Body of pancreas (tissue), 4 donors: ENCODE data around the gene PCBP3. TPM values are rescaled to one million over a fixed set of nuclear protein-coding genes. Genes with fewer than 3 reads are reported as not detected.

Experiments
- ATAC-seq: fragments of 150-250 bp; one replicate; pipeline ENCODE4 v1.9.1; 2016
- DNase-seq, 4 donors: peaks; one replicate each; pipeline ENCODE4 v3.0.0-alpha.2; 2019
- H3K27ac ChIP-seq, 4 donors: fragments of 200-600 bp; sonication (generic); 1 replicate in 3 of 4; 2 replicates in 1 of 4; pipeline versions ENCODE4 v1.5.1 to v1.6.1; 2016 to 2019; ENCODE audit warnings: mild to moderate bottlenecking in 1 of 4, mixed read lengths in 1 of 4, moderate library complexity in 1 of 4
- H3K27me3 ChIP-seq, 2 donors: fragments of 200-600 bp; sonication (generic); one replicate each; pipeline ENCODE4 v1.6.0; 2016; ENCODE audit warnings: mild to moderate bottlenecking in 1 of 2
- H3K36me3 ChIP-seq, 2 donors: fragments of 200-600 bp; sonication (generic); replicated peaks in 1 of 2; 2 replicates each; pipeline ENCODE4 v1.5.1; 2016; ENCODE audit warnings: low read depth in 2 of 2; ENCODE audit not compliant: insufficient read depth in 1 of 2
- H3K4me1 ChIP-seq: fragments of 200-600 bp; sonication (generic); one replicate; pipeline ENCODE4 v1.6.0; 2016
- H3K4me3 ChIP-seq, 2 donors: fragments of 200-600 bp; sonication (generic); 1 replicate in 1 of 2; 2 replicates in 1 of 2; pipeline ENCODE4 v1.5.1; 2016 to 2019
- H3K9me3 ChIP-seq, 3 donors: fragments of 200-600 bp; sonication (generic); 1 replicate in 2 of 3; 2 replicates in 1 of 3; pipeline ENCODE4 v1.5.1; 2016
- CTCF ChIP-seq, 7 experiments: fragments of 450-650 bp in 4 of 7; fragments of 200-600 bp in 3 of 7; sonication (generic) in 3 of 7; IDR thresholded peaks; one replicate each; pipeline ENCODE4 v1.5.1; 2016 to 2019; ENCODE audit warnings: antibody characterized with exemption in 7 of 7
- POLR2A ChIP-seq, 3 donors: fragments of 450-650 bp; IDR thresholded peaks; one replicate each; pipeline ENCODE4 v1.6.1; 2016; ENCODE audit warnings: antibody characterized with exemption in 3 of 3, mild to moderate bottlenecking in 2 of 3
- WGBS, 2 donors: methylation state at CpG; one replicate each; pipeline ENCODE4 v1.1.5; 2017; 5-methylcytosine and 5-hydroxymethylcytosine counted together
- intact Hi-C: fragments of 100-400 bp; cut with DNase I; formaldehyde crosslinking; loops from one replicate; pipeline ENCODE4 v1.15.1; 2023
- total RNA-seq, 2 donors: library from RNA; depleted of rRNA; stranded (reverse); fragments of >200 nt; gene quantifications; one replicate each; pipeline ENCODE4 v1.1.0, GENCODE V29; 2016

Gene PCBP3
- total RNA-seq, 2 donors from 2014 or later, result 1.3 to 4.6 TPM

GRCh38 chr21:45981151-45982091 lies 337.9 kb downstream of the PCBP3 start, which contains the start of gene COL6A1:
TSS of gene COL6A1 (plus strand) at chr21:45981770. CDS start at chr21:45981851, 81 bp downstream.
- Histone ChIP-seq H3K9me3 (no peaks in the 10 kb centered on the region), H3K27ac (peak within 1 kb of the TSS; percentile 32 to 63 (median 57)), H3K4me1 (peaks cover 24% of the 10 kb centered on the region), H3K27me3 (no peaks in the 10 kb centered on the region), H3K4me3 (peak within 1 kb of the TSS; percentile 54 to 58), H3K36me3 (no peaks in the 10 kb centered on the region)
- peak; percentile 71 to 82 (median 78) for DNase-seq
- TF ChIP-seq CTCF (IDR thresholded peaks at IDR 0.05), result no peak
- peak in 2 of 3 donors; percentile 59 to 63 for TF ChIP-seq POLR2A (IDR thresholded peaks at IDR 0.05)
- 0 to 1% methylated on average over 14 to 47 of the region's 63 CpGs for WGBS, 2 donors
- intact Hi-C loops, result no loop called here
- ATAC-seq, result peak; percentile 77

- H3K36me3 ChIP-seq, result no peaks in the 10 kb centered on the region
- peak overlapping the region in 3 of 4 donors; percentile 29 to 55 (median 43) for H3K27ac ChIP-seq
- intact Hi-C loops, result no loop called here
- H3K9me3 ChIP-seq, result no peaks in the 10 kb centered on the region
- H3K27me3 ChIP-seq, result no peaks in the 10 kb centered on the region
- peak; percentile 45 for ATAC-seq
- H3K4me3 ChIP-seq, result peak overlapping the region; percentile 54 to 58
- peak in 2 of 4 donors; percentile 24 to 39 for DNase-seq
- 0 to 10% methylated on average over 11 to 40 of the region's 45 CpGs for WGBS, 2 donors
- TF ChIP-seq CTCF (IDR thresholded peaks at IDR 0.05) (no peak), POLR2A (IDR thresholded peaks at IDR 0.05) (no peak)
- H3K4me1 ChIP-seq, result peaks cover 24% of the 10 kb centered on the region
Measured at GRCh38 chr21:45982092-45982757, 338.7 kb downstream of the PCBP3 start.

GRCh38 chr21:45982758-45983648 lies 339.5 kb downstream of the PCBP3 start:
- intact Hi-C loops, result no loop called here
- Histone ChIP-seq H3K27ac (peak overlapping the region in 1 of 4 donors; percentile 43), H3K4me1 (peaks cover 24% of the 10 kb centered on the region), H3K4me3 (no peak overlapping the region), H3K36me3 (no peaks in the 10 kb centered on the region), H3K27me3 (no peaks in the 10 kb centered on the region), H3K9me3 (no peaks in the 10 kb centered on the region)
- ATAC-seq (no peak), DNase-seq (peak in 2 of 4 donors; percentile 15)
- WGBS, 2 donors, result 73% methylated on average over 44 of the region's 45 CpGs; no CpG with 5 or more reads in 1 of the 2 donors
- no peak for TF ChIP-seq CTCF (IDR thresholded peaks at IDR 0.05)

- intact Hi-C loops, result no loop called here
- H3K27ac ChIP-seq, result no peak overlapping the region
- 87 to 100% methylated on average over 4 to 12 of the region's 13 CpGs for WGBS, 2 donors
- H3K4me3 ChIP-seq, result no peak overlapping the region
- peak in 2 of 4 donors; percentile 5 to 12 for DNase-seq
- no peak for ATAC-seq
- H3K36me3 ChIP-seq, result no peaks in the 10 kb centered on the region
- TF ChIP-seq CTCF (IDR thresholded peaks at IDR 0.05) (no peak), POLR2A (IDR thresholded peaks at IDR 0.05) (no peak)
- no peaks in the 10 kb centered on the region for H3K9me3 ChIP-seq
- H3K27me3 ChIP-seq, result no peaks in the 10 kb centered on the region
- peaks cover 24% of the 10 kb centered on the region for H3K4me1 ChIP-seq
Measured at GRCh38 chr21:45983649-45983965, 340.1 kb downstream of the PCBP3 start.
